ENCODE results near the gene RCSD1. TPM values are rescaled to one million over a fixed set of nuclear protein-coding genes. Genes with fewer than 3 reads are reported as not detected.

The RCSD1 gene
- total RNA-seq, 1 donor, result 1.3 TPM

DNA sequence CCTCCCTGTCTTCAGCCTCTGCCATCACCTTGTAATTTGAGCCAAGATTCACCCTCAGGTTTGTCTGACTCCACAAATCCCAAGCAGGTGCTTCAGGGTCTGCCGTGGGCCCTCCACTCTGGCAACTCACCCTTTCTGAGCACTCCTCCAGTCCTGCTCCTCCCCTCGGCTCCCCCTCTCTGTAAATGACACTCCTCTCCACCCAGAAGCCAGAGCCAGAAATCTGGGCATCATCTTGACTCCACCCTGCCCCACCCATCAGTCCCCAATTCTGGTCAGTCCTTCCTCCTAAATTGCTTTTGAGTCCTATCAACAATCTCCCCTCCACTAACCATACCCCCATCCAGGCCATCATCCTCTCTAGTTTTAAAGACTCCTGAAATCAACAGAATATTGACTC is 40.5 kb downstream of the RCSD1 start:
- DNase-seq (ENCODE audit: low read depth), result no peak
- H3K4me3 ChIP-seq (ENCODE audit: low read depth, low read length), result no peak overlapping the region

DNA sequence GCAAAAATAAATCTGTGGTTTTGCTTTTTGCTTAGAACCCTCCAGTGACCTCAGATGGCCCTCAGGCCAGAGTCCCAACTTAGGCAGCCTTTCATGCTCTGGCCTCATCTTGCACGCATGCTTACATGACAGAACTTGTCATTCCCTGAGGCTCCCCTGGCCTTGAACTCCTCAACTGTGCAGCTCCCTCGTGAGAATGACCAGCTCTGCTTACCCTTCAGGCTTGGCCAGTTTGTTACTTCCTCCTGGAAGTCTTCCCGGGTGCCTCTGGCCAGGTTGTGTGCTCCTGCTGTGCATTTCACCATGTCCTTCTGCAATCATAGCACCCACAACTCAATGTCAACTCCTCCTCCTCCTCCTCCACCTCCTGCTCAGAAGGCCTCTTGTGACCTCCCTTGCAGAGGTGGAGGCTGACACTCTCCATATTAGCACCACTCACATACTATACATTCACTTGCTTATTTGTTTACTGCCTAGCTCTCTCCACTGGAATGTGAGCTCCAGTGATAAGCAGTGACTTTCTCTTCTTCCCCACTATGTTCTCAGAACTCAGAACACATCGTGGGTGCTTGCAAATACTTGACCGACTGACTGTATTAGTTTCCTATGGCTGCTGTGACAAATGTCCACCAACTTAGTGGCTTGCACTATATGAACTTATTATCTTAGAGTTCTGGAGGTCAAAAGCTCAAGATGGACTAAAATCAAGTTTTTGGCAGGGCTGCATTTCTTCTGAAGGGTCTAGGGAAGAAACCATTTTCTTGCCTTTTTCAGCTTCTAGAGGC is 41.9 kb downstream of the RCSD1 start:
- TF ChIP-seq, protein P1, sequence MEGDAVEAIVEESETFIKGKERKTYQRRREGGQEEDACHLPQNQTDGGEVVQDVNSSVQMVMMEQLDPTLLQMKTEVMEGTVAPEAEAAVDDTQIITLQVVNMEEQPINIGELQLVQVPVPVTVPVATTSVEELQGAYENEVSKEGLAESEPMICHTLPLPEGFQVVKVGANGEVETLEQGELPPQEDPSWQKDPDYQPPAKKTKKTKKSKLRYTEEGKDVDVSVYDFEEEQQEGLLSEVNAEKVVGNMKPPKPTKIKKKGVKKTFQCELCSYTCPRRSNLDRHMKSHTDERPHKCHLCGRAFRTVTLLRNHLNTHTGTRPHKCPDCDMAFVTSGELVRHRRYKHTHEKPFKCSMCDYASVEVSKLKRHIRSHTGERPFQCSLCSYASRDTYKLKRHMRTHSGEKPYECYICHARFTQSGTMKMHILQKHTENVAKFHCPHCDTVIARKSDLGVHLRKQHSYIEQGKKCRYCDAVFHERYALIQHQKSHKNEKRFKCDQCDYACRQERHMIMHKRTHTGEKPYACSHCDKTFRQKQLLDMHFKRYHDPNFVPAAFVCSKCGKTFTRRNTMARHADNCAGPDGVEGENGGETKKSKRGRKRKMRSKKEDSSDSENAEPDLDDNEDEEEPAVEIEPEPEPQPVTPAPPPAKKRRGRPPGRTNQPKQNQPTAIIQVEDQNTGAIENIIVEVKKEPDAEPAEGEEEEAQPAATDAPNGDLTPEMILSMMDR (IDR thresholded peaks at IDR 0.05; ENCODE audit: insufficient read depth, low read depth, low read length), result no peak
- H3K4me3 ChIP-seq (ENCODE audit: low read depth, low read length), result no peak overlapping the region
- DNase-seq (ENCODE audit: low read depth), result no peak

More for the DNA sequence above, 40.5 kb downstream of the RCSD1 start:
- TF ChIP-seq, protein P1 (IDR thresholded peaks at IDR 0.05; ENCODE audit: insufficient read depth, low read depth, low read length), result no peak

DNA sequence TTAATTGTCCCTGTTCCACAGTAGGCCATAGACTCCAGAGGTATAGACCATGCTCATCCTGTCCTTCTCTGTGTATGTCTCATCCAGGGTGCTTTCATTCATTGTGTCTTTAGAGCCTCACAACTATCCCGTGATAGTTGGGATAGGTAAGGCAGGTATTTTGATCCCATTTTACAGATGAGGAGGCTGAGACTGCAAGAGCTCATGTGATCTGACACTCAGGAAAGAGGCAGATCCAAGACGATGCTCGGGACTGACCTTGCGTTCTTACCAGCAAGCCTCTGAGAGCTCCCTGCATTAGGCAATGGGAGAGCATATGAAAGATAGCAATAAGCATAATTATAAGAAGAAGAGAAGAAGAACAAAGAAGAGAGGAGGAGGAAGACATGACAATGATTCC is 42.8 kb downstream of the RCSD1 start:
- no peak for DNase-seq (ENCODE audit: low read depth)
- no peak overlapping the region for H3K4me3 ChIP-seq (ENCODE audit: low read depth, low read length)
- TF ChIP-seq, protein P1 (IDR thresholded peaks at IDR 0.05; ENCODE audit: insufficient read depth, low read depth, low read length), result no peak

DNA sequence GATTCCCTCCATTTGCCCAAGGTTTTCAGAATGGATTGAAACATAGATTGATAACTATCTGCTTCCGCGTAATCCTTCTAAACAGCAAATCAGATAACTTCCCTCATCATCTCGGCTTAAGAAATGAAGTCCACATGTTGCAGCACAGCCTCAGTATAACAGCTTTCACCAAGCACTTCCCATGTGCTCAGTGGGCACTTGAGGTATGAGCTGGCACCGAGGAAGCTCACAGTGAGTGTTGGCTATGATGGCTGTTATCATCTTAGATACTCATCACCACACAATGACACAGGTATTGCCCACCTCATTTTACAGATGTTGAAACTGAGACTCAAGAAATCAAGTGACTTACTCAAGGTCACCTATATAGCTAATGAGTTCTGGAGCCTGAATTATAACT is 43.2 kb downstream of the RCSD1 start:
- TF ChIP-seq, protein P1 (IDR thresholded peaks at IDR 0.05; ENCODE audit: insufficient read depth, low read depth, low read length), result no peak
- no peak overlapping the region for H3K4me3 ChIP-seq (ENCODE audit: low read depth, low read length)
- no peak for DNase-seq (ENCODE audit: low read depth)

DNA sequence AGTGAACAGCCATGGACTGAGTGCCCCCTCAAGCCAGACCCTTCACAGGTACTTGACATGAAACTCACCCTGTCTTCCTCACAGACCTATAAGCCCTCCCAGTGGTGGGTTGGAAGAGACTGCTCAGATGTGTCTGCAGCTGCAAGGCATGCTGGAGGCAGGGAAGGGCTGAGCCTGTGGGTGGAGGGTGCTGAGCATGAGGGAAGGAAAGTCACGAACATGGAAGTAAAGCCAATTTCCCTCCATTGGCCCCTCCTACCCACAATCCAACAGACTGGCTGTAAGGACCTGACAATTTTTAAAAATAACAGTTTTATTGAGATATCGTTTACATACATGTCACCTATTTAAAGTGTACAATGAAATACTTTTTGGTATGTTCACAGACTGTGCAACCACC is 44.1 kb downstream of the RCSD1 start:
- TF ChIP-seq, protein P1 (IDR thresholded peaks at IDR 0.05; ENCODE audit: insufficient read depth, low read depth, low read length), result no peak
- H3K4me3 ChIP-seq (ENCODE audit: low read depth, low read length), result no peak overlapping the region
- DNase-seq (ENCODE audit: low read depth), result no peak

DNA sequence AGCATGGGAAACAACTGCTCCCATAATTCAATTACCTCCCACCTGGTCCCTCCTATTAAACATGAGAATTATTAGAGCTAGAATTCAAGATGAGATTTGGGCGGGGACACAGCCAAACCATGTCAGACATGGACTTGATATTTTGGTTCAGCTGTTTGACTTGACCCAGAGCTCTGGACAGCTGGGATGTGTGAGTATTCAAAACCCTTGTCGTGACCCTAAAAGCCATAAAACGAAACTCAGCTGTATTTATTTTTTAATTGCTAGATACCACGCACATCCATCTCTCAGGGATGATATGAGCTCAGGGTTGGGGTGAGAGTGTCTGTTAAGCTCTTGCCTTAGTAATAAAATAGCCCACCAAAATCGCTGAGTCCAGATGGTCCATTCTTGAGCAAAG is 45.4 kb downstream of the RCSD1 start:
- no peak for DNase-seq (ENCODE audit: low read depth)
- H3K4me3 ChIP-seq (ENCODE audit: low read depth, low read length), result no peak overlapping the region
- TF ChIP-seq, protein P1 (IDR thresholded peaks at IDR 0.05; ENCODE audit: insufficient read depth, low read depth, low read length), result no peak
